HG02840 (cell line): ENCODE measurements around the gene ROBO1.

Experiments used
- ATAC-seq: cut with Tn5 transposase; IDR thresholded peaks from one replicate; pipeline ENCODE4 v1.9.1; 2021; ENCODE audit warnings: mild to moderate bottlenecking, moderate library complexity, moderate number of reproducible peaks; ENCODE audit not compliant: unreplicated experiment, low FRiP score

Gene ROBO1

GRCh38 chr3:79480746-79481145, 287.1 kb downstream of the ROBO1 start:
- no peak for ATAC-seq

DNA sequence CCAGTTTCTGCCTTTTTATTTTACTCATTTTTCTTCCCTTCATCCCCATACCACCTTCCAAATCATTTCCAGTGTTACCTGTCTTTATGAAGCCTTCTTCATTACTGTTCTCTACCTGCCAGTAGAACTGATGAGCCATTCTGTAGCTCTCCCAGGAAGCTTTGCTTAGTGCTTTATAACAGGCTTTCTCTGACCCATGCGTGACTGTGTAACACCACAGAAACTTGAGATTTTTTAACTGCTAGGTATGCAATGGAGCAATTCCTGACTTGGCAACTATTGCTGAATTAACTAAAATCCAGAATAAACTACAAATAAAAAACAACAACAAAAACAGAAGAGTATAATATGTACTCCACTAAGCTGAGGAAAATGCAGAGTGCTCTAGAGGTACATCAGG, 289.2 kb downstream of the ROBO1 start:
- no peak for ATAC-seq

- ATAC-seq: no peak
These were observed 290.6 kb downstream of the ROBO1 start for GRCh38 chr3:79477242-79477641.

DNA sequence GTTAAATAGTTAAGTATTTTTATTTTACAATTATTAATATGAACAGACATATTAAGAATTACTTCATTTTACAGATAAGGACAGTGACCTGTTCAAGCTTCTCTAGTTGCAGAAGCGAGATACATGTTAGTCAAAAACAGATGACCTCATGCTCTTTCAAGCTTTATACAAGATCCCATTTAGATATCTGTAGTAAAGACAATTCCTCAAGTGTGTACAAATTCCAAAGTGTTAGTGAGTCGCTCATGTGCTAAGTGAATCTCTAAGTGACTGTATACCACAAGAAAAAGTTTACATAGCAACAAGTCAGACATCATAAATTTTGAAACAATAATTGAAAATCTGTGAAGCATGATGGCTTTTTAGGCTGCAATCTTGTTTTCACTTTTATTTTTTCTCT, 293.8 kb downstream of the ROBO1 start:
- no peak for ATAC-seq

GRCh38 chr3:79467721-79468120, 300.1 kb downstream of the ROBO1 start:
- no peak for ATAC-seq

DNA sequence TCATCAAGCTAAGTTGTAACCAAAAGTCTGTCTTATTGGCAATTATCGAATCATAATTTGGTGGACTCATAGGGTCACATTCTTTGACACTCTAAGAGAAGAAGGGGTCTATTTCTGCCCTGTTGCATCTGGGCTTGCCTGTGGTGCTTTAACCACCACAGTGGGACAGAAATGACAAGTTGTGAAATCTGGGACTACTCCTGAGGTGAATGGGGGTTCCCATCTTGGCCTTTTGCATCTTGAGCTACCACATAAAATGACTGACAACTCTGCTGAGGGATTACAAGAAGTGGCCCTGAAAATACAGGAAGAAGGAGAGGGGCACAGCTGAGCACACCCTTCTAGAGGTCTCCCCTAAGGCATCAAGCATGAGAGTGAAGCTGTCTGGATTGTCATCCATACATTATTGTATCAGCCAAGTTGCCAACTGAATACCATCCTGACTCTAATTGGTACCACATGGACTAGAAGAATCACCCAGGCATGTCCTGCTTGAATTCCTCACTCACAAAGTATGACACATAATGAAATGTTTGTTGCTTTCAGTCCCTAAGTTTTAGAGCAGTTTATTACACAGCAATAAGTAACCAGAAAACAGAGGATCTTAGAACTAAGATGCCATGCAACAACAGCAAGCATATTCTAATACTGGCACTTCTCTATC, 306.5 kb downstream of the ROBO1 start:
- no peak for ATAC-seq

DNA sequence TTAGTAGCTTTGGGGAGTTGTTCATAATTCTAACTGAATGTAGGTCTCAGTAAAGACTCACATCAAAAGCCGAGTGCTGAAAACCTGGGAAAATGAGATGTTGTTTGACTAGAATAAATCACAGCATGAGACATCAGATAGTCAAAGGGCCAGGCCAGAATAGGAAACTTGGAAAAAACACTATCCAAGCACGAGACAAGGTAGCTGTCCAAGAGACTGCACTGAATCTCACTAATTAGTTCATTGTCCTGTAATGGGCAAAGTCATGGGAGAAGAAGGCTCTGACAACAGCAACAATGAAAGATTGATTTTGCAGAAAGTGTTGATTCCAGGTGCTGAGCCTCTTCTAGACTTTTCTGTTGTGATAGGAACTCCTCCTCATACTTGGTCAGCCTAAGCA, 314.2 kb downstream of the ROBO1 start:
- no peak for ATAC-seq

DNA sequence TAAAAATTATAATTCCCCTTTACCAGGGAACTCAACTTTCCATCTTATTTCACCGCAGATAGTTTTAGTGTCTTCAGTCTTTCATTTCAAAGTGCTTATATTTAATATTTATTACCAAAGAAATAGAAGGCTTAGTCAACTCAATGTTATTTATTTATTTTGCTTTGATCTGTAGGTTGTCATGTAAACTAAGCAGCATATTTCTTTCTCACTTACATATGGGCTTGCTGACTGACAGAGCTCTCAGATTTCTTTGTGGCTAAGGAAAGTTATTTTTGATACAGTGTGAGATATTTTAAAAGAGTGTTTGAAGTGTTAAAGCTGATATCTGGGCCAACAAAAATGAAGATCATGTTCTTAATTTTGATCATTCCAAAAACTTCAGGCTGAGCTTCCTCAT, 331.4 kb downstream of the ROBO1 start:
- no peak for ATAC-seq

- no peak for ATAC-seq
These were observed 340.7 kb downstream of the ROBO1 start for GRCh38 chr3:79427081-79427480.

- no peak for ATAC-seq
These were observed 343.0 kb downstream of the ROBO1 start for GRCh38 chr3:79424811-79425210.

GRCh38 chr3:79423417-79423816, 344.4 kb downstream of the ROBO1 start:
- ATAC-seq: no peak

DNA sequence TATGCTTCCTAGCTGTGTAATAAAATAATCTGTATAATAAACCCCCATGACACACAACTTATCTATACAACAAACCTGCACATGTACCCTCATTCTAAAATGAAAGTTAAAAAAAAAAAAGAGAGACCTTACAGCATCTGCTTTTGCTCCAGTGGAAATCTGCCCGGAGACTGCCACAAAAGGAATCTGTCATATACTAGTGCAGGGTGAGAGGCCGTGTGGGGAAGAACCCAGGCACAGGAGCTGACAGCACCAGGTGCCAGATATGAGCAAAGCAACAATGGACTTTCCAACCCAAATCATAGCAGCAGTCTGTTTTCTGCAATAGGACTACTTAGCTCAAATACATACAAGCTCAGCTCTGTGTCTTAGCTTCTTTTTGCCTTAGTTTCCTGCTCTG, 346.5 kb downstream of the ROBO1 start:
- ATAC-seq: no peak

DNA sequence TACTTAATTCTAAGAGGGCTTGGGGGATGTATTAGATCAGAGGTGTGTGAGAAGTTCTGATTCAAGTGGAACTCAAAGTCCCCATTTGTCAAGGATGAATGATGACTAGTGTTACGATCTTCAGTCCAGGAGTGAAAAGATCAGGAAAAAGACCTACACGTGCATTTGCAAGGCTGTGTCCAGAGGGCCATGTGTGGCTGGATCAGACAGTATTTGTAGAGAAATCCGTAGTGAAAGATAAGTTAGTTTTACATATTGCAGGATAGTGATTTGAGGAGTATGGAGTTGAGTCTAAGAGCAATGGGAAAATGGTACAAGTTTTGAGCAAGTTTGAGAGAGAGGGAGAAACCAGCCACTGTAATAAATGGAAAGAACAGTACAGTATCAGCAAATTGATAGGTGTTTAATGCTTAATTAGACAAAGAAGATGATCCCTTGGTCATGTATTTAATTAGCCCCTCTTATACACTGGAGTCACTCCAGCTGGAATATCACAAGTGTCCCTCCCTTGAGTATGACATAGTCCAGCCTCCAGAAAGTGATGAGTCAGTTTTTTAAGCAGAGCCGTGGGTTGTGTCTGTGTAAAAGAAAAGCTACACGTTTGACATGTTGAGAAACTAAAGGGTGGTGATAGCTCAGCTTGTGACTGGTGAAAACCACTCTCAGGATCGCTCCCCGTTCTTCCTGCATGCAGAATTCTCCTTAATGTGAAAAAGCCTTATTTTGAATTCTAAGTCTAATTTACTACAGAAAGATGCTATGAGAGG, 348.8 kb downstream of the ROBO1 start:
- no peak for ATAC-seq

- no peak for ATAC-seq
These were observed 352.4 kb downstream of the ROBO1 start for GRCh38 chr3:79415356-79415755.

DNA sequence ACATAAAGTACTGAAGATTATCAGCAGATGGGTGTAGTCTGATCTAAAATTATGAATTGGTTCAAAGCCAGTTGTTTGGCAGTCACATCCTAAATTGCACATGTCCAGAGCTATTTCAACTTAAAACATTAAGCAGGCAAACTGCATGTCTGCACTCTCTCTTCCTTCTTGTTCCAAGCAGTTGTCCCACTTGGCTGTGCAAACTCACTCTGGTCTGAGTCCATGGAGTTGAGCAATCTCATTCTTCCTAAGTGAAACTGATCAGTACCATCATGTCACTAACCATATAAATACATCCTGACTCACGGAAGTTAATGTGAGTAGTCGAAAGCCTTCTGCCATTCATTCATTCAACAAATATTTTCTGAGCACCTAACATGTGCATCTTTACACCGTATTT, 353.0 kb downstream of the ROBO1 start:
- no peak for ATAC-seq

DNA sequence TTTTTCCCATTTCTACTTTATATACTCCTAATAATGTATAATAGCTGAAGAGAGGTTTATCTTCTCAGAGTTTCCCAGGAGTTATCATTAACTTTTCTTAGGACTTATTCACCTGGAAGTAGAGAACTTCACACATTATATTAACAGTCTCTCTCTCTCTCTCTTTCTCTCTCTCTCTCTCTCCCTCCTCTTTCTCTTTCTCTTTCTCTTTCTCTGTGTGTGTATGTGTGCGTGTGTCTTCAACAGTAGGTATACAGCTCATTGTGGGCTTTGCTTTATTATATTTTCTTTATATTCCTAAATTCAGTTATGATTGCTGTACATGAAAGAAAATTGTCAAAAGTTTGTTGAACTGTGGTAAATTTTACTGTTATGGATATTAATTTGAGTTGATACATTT, 353.8 kb downstream of the ROBO1 start:
- no peak for ATAC-seq

- no peak for ATAC-seq
These were observed 355.3 kb downstream of the ROBO1 start for GRCh38 chr3:79412537-79412936.

DNA sequence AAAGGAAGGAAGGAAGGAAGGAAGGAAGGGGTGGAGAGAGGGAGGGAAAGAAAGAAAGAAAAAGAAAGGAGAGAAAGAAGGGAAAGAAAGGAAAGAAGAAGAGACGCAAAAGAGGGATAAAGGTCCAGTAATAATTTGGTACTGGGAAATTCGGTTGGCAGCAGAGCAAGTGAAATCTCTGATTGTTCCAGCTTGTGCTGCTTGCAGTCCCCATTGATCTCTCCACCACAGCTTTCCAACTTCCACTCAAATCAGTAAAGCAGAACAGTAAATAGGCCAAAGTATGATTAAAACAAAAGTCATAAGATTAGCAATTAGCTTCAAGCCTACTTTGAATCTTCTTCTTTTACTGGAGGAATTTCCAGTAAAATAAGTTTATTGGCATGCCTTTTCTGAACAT, 357.2 kb downstream of the ROBO1 start:
- ATAC-seq: no peak

- no peak for ATAC-seq
These were observed 357.7 kb downstream of the ROBO1 start for GRCh38 chr3:79410136-79410535.

- no peak for ATAC-seq
These were observed 361.6 kb downstream of the ROBO1 start for GRCh38 chr3:79406175-79406574.

- ATAC-seq: no peak
These were observed 362.6 kb downstream of the ROBO1 start for GRCh38 chr3:79405183-79405582.

GRCh38 chr3:79396595-79396994, 371.2 kb downstream of the ROBO1 start:
- ATAC-seq: no peak
